ENCODE results near the gene ASGR1. TPM values are rescaled to one million over a fixed set of nuclear protein-coding genes. Genes with fewer than 3 reads are reported as not detected.

Gene ASGR1
- polyA plus RNA-seq, 1 donor from 2014 or later: 80.2 TPM

DNA sequence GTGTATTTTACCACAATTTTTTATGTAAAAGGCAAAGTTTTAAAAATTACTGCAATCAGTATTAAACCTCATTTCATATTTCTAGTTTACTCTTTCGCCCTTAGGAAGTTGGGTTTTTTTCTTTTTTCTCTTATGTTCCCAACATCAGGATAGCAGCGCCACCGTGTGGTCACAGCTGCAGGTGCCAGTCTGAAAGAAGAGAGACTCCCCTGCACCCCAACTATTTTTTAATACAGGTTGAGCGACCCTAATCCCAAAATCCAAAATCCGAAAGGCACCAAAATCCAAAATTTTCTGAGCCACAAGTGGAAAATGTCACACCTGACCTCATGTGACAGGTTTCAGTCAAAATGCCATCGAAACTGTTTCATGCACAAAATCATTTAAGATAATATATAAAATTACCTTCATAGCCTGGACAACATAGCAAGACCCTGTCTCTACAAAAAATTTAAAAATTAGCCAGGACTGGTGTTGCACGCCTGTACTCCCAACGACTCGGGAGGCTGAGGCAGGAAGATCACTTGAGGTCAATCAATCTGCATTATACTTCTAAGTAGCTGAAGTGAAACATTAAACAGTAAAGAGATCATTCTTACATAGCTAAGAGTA, 42.8 kb downstream of the ASGR1 start:
- no peaks in the 10 kb centered on the region for H3F3A ChIP-seq (ENCODE audit: insufficient read depth, low read length, poor library complexity, severe bottlenecking)
- no peaks in the 10 kb centered on the region for H3K27me3 ChIP-seq (ENCODE audit: insufficient read depth, low read depth, low read length)
- TF ChIP-seq MXI1 (conservative IDR thresholded peaks at IDR 0.05; ENCODE audit: poor library complexity, severe bottlenecking) (no peak), SMC3 (conservative IDR thresholded peaks at IDR 0.05; ENCODE audit: poor library complexity) (peak; percentile 87), EZH2 (IDR thresholded peaks at IDR 0.05; ENCODE audit: borderline replicate concordance, insufficient read depth, low read length, poor library complexity, severe bottlenecking) (no peak), POLR2AphosphoS5 (IDR thresholded peaks at IDR 0.05) (no peak), RAD21 (conservative IDR thresholded peaks at IDR 0.05) (peak; percentile 87), EP300 (conservative IDR thresholded peaks at IDR 0.05; ENCODE audit: poor library complexity, severe bottlenecking) (no peak), TAF1 (IDR thresholded peaks at IDR 0.05; ENCODE audit: low read depth) (no peak)
- TF ChIP-seq, protein P1, sequence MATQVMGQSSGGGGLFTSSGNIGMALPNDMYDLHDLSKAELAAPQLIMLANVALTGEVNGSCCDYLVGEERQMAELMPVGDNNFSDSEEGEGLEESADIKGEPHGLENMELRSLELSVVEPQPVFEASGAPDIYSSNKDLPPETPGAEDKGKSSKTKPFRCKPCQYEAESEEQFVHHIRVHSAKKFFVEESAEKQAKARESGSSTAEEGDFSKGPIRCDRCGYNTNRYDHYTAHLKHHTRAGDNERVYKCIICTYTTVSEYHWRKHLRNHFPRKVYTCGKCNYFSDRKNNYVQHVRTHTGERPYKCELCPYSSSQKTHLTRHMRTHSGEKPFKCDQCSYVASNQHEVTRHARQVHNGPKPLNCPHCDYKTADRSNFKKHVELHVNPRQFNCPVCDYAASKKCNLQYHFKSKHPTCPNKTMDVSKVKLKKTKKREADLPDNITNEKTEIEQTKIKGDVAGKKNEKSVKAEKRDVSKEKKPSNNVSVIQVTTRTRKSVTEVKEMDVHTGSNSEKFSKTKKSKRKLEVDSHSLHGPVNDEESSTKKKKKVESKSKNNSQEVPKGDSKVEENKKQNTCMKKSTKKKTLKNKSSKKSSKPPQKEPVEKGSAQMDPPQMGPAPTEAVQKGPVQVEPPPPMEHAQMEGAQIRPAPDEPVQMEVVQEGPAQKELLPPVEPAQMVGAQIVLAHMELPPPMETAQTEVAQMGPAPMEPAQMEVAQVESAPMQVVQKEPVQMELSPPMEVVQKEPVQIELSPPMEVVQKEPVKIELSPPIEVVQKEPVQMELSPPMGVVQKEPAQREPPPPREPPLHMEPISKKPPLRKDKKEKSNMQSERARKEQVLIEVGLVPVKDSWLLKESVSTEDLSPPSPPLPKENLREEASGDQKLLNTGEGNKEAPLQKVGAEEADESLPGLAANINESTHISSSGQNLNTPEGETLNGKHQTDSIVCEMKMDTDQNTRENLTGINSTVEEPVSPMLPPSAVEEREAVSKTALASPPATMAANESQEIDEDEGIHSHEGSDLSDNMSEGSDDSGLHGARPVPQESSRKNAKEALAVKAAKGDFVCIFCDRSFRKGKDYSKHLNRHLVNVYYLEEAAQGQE (IDR thresholded peaks at IDR 0.05; ENCODE audit: borderline replicate concordance): no peak
- TF ChIP-seq, protein P2, sequence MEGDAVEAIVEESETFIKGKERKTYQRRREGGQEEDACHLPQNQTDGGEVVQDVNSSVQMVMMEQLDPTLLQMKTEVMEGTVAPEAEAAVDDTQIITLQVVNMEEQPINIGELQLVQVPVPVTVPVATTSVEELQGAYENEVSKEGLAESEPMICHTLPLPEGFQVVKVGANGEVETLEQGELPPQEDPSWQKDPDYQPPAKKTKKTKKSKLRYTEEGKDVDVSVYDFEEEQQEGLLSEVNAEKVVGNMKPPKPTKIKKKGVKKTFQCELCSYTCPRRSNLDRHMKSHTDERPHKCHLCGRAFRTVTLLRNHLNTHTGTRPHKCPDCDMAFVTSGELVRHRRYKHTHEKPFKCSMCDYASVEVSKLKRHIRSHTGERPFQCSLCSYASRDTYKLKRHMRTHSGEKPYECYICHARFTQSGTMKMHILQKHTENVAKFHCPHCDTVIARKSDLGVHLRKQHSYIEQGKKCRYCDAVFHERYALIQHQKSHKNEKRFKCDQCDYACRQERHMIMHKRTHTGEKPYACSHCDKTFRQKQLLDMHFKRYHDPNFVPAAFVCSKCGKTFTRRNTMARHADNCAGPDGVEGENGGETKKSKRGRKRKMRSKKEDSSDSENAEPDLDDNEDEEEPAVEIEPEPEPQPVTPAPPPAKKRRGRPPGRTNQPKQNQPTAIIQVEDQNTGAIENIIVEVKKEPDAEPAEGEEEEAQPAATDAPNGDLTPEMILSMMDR (IDR thresholded peaks at IDR 0.05; ENCODE audit: poor library complexity, severe bottlenecking): peak; percentile 88
- H3K4me3 ChIP-seq (ENCODE audit: low read length): no peak overlapping the region
- H4K20me1 ChIP-seq (ENCODE audit: insufficient read depth): no peaks in the 10 kb centered on the region
- no peaks in the 10 kb centered on the region for H3K9me3 ChIP-seq (ENCODE audit: low read length)
- H3K9me2 ChIP-seq (ENCODE audit: insufficient read depth, low read length): no peaks in the 10 kb centered on the region
- H3K9ac ChIP-seq (ENCODE audit: low read length): no peak overlapping the region
- no peak overlapping the region for H3K27ac ChIP-seq (ENCODE audit: low read length)
- H2AFZ ChIP-seq (ENCODE audit: low read depth, low read length): no peak overlapping the region
- no peaks in the 10 kb centered on the region for H3K79me2 ChIP-seq (replicated peaks; ENCODE audit: insufficient read depth, low read length)
- no peaks in the 10 kb centered on the region for H3K36me3 ChIP-seq (ENCODE audit: insufficient read depth, low read length)
- H3K4me2 ChIP-seq (ENCODE audit: low read length): no peak overlapping the region

DNA sequence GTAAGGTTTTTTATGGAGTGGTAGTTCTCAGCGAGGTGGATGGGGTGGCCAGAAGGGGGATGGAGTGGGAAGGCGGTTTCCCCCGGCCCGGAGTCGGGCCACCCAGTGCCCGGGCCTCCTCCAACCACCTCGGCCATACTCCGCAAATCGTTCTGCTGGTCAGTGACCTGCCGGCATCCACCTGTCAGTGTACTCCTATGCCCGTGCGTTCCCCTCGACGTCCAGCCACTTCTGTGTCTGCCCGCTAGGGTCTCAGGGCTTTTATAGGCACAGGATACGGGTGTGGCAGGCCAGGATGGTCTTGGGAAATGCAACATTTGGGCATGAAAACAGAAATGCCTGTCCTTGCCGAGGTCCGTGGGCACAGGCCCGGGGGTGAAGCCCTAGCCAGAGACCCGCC, 45.3 kb downstream of the ASGR1 start:
- no peaks in the 10 kb centered on the region for H3F3A ChIP-seq (ENCODE audit: insufficient read depth, low read length, poor library complexity, severe bottlenecking)
- no peak overlapping the region for H3K27ac ChIP-seq (ENCODE audit: low read length)
- no peaks in the 10 kb centered on the region for H3K9me3 ChIP-seq (ENCODE audit: low read length)
- H3K4me2 ChIP-seq (ENCODE audit: low read length): no peak overlapping the region
- no peaks in the 10 kb centered on the region for H3K36me3 ChIP-seq (ENCODE audit: insufficient read depth, low read length)
- TF ChIP-seq SMC3 (conservative IDR thresholded peaks at IDR 0.05; ENCODE audit: poor library complexity): no peak
- no peaks in the 10 kb centered on the region for H3K79me2 ChIP-seq (replicated peaks; ENCODE audit: insufficient read depth, low read length)
- H3K9me2 ChIP-seq (ENCODE audit: insufficient read depth, low read length): no peaks in the 10 kb centered on the region
- no peak overlapping the region for H3K9ac ChIP-seq (ENCODE audit: low read length)
- no peak overlapping the region for H2AFZ ChIP-seq (ENCODE audit: low read depth, low read length)
- H4K20me1 ChIP-seq (ENCODE audit: insufficient read depth): no peaks in the 10 kb centered on the region
- H3K4me3 ChIP-seq (ENCODE audit: low read length): no peak overlapping the region
- no peaks in the 10 kb centered on the region for H3K27me3 ChIP-seq (ENCODE audit: insufficient read depth, low read depth, low read length)
